Choroid plexus epithelial cell (primary cell): ENCODE data around the gene BAD.

Experiments
- DNase-seq: peaks from one replicate; pipeline ENCODE4 v3.0.0-alpha.2; 2010; ENCODE audit warnings: low read depth
- H3K4me3 ChIP-seq: 2 replicates; pipeline ENCODE4 v1.5.1; 2011; ENCODE audit warnings: low read depth, mild to moderate bottlenecking, control low read depth, low read length, moderate library complexity
- TF ChIP-seq, protein P1 (sequence below): conservative IDR thresholded peaks from 2 replicates; pipeline ENCODE4 v1.5.1; 2011; ENCODE audit warnings: low read depth, mild to moderate bottlenecking, control low read depth, inconsistent platforms, low read length, moderate library complexity

The BAD gene

DNA sequence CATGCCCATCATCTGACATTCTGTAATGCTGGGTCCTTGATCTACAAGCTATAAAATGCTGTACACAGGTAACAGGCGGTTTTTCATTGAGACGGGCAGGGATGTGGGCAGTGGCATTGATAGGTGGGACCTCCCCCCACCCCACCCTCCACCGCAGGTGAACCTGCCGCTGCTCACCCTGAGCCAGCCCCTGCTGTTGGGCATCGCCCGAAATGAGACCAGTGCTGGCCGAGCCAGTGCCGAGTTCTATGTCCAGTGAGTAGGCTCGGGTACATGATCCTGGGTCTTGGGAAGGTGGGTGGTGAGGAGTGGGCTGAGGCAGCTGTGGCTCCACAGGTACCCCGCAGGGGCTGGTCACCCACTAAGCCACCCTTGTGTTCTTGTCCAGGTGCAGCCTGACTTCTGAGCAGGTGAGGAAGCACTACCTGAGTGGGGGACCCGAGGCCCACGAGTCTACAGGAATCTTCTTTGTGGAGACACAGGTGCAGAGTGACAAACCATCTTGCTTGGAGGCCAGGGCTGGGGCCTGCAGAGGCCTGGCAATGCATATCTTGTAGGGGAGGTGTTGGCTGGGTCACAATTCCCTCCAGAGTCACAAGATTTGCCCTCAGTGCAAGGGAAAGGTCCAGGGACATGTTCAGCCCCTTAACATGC is 55.2 kb downstream of the BAD start:
- TF ChIP-seq, protein P1, sequence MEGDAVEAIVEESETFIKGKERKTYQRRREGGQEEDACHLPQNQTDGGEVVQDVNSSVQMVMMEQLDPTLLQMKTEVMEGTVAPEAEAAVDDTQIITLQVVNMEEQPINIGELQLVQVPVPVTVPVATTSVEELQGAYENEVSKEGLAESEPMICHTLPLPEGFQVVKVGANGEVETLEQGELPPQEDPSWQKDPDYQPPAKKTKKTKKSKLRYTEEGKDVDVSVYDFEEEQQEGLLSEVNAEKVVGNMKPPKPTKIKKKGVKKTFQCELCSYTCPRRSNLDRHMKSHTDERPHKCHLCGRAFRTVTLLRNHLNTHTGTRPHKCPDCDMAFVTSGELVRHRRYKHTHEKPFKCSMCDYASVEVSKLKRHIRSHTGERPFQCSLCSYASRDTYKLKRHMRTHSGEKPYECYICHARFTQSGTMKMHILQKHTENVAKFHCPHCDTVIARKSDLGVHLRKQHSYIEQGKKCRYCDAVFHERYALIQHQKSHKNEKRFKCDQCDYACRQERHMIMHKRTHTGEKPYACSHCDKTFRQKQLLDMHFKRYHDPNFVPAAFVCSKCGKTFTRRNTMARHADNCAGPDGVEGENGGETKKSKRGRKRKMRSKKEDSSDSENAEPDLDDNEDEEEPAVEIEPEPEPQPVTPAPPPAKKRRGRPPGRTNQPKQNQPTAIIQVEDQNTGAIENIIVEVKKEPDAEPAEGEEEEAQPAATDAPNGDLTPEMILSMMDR, result no peak
- H3K4me3 ChIP-seq, result no peak overlapping the region
- DNase-seq, result no peak

DNA sequence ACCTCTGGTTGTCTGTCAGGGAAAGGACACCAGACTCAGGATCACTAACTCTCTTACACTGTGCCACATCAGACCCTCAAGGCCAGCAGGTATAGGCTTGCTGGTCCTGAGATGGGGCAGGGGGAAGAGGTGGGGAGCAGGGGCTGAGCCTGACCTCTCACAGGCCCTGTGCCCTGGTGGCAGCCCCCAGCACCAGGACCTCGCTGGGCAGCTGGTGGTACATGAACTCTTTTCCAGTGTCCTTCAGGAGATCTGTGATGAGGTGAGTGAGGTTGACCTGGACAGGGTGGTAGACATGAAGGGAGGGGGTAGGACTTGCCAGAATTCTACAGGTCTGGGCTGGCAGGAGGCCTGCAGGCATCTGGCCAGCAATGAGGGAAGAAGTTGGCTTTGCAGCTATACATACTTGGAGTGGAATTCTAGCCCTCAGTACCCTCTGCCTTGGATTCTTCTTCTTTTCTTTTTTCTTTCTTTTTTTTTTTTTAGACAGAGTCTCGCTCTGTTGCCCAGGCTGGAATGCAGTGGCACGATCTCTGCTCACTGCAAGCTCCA is 57.0 kb downstream of the BAD start:
- peak overlapping the region; percentile 87 for H3K4me3 ChIP-seq
- no peak for DNase-seq
- TF ChIP-seq, protein P1, result no peak

DNA sequence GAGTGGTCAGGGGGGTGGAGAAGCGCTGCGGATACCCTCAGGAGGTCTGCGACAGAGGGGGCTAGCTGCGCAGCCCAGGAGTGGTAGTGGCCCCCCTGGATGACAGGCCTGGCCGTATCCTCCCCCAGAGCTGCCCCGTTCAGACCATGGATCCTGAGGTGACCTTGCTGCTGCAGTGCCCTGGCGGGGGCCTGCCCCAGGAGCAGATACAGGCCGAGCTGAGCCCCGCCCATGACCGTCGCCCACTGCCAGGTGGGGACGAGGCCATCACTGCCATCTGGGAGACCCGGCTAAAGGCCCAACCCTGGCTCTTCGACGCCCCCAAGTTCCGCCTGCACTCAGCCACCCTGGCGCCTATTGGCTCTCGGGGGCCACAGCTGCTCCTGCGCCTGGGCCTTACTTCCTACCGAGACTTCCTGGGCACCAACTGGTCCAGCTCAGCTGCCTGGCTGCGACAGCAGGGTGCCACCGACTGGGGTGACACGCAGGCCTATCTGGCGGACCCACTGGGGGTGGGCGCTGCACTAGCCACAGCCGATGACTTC is 57.9 kb downstream of the BAD start:
- no peak for DNase-seq
- H3K4me3 ChIP-seq, result peak overlapping the region; percentile 87
- TF ChIP-seq, protein P1, result no peak

DNA sequence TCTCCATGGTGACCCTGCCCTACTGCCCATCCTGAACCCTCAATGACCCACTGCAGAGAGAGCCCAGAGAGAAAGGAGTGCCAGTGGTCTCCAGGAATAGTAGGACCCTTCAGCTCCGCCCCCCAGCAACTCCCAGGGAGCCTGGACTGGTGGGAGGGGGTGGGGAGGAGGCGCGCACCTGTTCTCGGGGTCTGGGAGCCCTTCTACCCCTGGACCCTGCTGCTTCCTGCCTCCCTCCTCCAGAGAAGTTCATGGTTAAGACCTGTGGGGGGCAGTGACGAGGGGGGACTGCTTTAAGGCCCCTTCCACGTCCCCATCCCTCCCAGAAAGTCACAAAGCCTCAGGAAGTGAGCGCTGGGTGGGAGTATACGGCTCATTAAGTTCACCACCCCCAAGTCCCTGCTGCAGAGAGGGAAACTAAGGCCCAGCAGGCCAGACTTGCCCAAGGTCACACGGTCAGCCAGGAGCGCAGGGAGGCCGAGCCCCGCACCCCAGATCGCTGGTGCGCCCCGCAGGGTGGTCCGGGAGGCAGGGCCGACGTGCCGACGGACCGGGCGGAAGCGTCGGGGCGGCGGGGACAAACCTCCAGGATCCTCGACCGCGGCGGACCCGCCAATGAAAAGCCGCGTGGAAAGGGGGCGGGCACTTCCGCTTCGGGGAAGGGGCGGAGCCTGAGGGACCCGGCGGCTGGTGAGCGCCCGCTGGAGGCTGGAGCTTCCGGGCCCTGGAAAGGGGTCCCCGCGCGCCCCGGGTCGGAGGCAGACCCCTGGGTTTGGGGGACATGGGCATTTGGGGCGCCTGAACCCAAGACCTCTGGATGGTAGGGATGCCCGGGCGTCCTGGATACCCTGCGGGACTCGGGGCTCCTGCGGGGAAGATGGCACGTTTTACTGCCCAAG is 58.6 kb downstream of the BAD start, which contains the start of the genes NUDT22 and TRPT1:
NUDT22 (plus strand) TSS at position 667 of the 899 bp plus-strand sequence. CDS start 379 bp downstream, outside the sequence.
TRPT1 (minus strand) TSS at position 579 of the 899 bp plus-strand sequence; CDS start at position 253, 326 bp downstream.
- peak within 1 kb of the TSS; percentile 87 for H3K4me3 ChIP-seq
- peak; percentile 80 for DNase-seq
- TF ChIP-seq, protein P1, result peak; percentile 45

DNA sequence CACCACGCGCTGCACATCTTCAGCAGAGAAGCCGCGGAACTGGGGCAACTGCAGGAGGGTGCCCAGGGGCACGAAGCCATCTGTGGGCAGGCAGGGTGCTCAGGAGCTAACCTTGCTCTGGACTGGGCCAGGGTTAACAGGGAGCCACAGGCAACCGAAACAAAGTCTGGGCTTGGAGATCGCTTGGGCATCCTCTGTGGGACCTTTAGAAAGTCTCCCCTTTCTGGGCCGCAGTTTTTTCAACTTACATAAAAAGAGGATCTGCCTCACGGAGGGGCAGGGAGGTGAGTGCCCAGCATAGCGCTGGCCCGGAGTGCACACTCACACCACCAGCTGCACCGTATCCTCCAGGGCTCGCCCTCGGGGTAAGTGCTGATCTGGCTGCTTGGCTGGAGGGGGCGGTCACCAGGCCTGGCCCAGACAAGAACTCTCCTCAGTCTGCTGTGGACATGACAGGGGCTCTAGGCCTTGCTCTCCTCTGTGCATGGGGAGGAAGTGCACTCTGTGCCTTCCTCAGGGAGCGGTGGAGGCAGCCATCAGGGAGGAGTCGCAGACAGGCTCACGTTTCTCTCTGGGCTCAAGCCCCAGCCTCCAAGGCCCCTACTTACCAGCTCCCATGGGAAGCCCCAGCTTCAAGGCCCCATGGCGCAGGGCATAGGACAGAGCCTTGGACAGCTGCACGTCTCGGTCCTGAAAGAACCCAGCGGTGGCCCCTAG is 59.4 kb downstream of the BAD start:
- peak overlapping the region; percentile 87 for H3K4me3 ChIP-seq
- no peak for DNase-seq
- TF ChIP-seq, protein P1, result no peak

DNA sequence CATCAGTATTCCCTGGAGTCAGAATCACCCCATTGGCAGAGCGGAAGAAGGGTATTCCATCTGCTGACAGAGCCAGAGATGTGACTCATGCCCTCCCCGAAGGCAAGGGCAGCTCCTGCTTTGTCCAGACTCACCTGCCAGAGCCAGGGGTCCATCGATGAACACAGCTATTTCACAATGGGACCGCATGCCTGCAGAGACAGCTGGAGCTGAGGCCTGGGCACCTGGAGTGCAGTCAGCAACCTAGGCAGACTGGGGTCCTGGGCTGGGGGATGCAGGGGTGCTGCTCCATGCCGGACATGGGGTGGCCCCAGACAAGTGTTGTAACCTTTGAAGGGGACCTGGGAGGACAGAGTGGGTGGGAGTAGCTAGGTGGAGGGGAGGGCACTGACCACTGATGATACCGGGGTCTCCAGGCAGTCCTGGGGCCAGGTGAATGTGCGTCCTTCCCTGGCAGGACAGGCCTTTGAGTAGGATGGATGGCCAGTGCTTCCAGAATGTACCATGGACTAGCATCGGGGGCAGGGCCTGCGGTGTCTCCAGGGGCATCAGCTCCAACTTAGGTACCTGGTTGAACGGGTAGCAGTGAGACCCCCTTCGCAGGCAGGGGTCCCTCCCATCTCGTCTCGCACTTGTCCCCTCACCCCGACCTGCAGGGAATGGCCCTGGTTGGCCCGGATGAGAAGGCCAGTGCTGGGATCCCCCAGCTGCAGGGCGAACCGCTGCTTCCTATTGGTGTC is 60.1 kb downstream of the BAD start:
- no peak overlapping the region for H3K4me3 ChIP-seq
- TF ChIP-seq, protein P1, result no peak
- no peak for DNase-seq
